GM18507 (cell line): ENCODE results near the gene CYB5RL.
"Not testable (repeated sequence)": the region's sequence is repeated elsewhere in the genome, so short reads cannot be mapped to it uniquely, and the experiment has no call there.

Source experiments
- DNase-seq: peaks from one replicate; pipeline ENCODE4 v3.0.0; 2011; ENCODE audit warnings: low read depth; ENCODE audit not compliant: insufficient read length; ENCODE audit errors: extremely low spot score
- FAIRE-seq: peaks from 2 replicates; lab custom pipeline; 2011; peaks lifted over from hg19 to GRCh38; lab: Jason Lieb, UNC

Gene CYB5RL

GRCh38 chr1:54166357-54166756, 33.5 kb downstream of the CYB5RL start:
- not testable (repeated sequence) for DNase-seq, FAIRE-seq

GRCh38 chr1:54165146-54165545, 34.7 kb downstream of the CYB5RL start:
- DNase-seq = no peak
- no peak for FAIRE-seq

DNA sequence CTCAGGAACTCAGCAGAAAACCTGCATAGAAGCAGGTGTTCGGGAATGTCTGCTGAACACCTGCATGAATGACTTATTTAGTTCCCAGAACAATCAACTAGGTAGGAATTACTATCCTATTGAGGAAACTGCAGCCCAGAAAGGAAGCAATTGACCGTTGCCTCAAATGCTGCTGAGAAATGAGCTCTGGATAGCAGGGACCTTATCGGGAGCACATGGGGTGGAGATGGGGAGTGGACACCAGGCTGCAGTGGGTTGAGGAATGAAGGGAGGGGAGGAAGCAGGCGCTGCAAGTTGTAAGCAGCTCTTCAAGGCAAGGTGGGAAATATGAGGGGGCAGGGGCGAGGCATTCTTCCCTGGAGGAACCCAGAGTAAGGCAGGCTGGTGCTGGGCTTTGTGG, 36.3 kb downstream of the CYB5RL start:
- FAIRE-seq = no peak

GRCh38 chr1:54163051-54163450, 36.8 kb downstream of the CYB5RL start:
- no peak for DNase-seq
- FAIRE-seq = no peak

More for the DNA sequence above, 36.3 kb downstream of the CYB5RL start:
- no peak for DNase-seq

- no peak for DNase-seq
- FAIRE-seq = no peak
Observed at GRCh38 chr1:54161495-54162168, 38.2 kb downstream of the CYB5RL start.

DNA sequence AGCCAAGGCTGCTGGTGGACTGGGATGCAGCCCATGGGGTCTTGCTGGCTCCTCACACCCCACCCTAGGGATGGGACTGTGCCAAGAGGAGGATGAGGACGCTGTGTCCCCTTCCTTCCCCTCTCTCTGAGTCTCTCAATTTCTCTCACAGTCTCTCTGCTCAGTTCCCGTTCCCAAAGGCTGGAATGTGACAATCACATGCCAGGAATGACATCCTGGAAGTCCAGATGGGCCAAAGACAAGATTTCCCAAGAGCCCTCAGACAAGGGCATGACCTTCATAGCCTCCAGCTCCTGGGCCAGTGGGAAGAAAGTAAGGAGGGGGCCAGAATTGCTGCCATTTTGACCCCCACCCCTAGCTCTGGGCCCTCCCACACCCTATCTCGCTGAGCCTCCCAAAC, 39.5 kb downstream of the CYB5RL start:
- FAIRE-seq = no peak

GRCh38 chr1:54159733-54160316, 40.0 kb downstream of the CYB5RL start:
- DNase-seq (no peak), FAIRE-seq (no peak)

More for the DNA sequence above, 39.5 kb downstream of the CYB5RL start:
- DNase-seq = no peak

DNA sequence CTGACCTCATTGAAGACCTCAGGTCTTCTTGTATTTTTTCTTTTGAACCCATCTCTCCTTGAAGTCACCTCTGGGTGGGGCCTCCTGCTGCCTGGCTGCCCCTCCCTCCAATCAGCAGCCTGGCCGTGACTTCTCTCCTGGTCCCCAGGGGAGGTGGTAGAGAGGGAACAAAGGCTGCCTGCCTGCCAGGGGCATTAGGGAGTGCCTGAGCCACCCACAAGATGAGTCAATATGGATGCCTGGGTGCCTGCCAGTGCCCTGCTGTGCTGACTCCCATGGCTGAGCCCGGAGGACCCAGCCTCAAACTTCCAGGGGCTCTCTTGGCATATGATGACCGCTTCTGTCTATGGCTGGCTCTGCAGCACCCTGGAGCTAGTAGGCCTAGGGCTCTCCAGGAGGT, 41.8 kb downstream of the CYB5RL start:
- FAIRE-seq (no peak), DNase-seq (no peak)

GRCh38 chr1:54157401-54157800, 42.4 kb downstream of the CYB5RL start:
- DNase-seq (no peak), FAIRE-seq (no peak)

DNA sequence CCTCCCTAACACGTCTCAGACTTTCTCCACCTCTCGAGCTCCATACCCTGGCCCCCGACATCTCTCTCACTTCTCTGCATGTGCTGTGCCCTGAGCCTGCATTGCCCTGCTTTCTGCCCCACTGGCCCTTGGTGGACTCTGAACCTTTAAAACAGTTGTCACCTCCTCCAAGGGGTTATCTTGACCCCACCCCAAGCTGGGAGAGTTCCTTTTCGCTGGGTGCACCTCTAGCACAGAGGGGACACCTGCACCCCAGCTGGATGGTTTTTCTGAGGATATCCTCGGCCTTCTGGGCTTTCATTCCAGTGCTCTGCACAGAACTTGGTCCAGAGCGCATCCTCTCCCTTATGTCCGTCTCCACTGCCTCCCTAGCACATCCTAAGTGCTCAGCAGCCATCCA, 42.8 kb downstream of the CYB5RL start:
- no peak for FAIRE-seq
- DNase-seq = no peak

DNA sequence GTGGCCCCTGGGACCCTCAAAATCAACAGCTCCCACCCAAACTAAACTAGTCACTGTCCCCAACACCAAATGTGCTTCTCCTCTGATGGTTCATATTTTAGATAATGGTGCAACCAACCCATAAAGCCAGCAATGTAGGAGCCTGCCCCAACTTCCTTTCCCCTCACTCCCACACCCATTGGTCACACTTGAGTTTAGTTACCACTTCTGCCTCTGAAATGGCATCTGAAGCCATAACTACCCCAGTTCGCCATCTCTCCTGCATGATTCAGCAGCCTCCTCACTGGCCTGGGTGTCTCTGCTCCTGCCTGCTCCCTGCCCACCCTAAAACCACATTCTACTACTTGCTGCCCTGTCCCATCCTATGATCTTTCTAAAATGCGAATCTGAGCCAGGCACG, 43.6 kb downstream of the CYB5RL start:
- DNase-seq = no peak
- no peak for FAIRE-seq

DNA sequence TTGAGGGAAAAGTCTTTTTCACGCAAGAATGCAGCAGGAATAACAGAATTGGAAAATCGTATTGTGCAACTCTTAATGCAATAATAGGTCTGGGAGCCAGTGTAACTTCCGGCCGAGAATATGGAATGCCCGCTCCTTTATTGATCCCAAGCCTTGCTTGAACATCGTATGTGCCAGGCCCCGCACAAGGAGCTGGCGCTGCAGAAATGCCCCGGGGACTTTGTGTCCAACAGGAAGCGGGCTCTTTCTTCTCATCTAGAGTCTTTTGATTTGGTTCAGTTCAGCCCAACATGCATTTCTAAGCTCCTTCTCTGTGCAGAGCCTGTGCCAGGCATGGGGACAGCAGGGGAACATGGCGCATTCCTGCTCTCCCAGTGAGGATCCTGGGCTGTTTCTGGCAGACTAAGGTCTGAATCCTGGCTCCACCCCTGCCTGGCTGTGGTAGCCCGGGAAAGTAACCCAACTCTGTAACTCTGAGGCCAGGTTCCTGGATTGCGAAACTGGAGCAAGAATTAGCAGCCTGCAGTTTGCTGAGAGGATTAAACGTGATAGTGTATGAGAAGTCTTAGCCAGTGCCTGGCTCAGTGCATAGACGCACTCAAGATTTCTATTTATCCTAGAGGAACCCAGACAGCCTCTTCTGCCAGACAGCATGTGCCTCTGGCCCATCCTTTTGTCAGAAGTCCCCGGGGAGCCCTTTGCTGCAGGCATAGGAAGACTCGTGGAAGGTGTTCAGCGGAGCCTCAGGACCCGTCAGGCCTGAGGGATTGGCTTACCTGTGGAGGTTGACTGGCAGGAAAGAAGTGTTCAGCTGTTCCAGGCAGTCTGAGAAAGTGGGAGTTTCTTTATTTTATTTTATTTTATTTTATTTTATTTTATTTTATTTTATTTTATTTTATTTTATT, 46.0 kb downstream of the CYB5RL start:
- FAIRE-seq (no peak), DNase-seq (no peak)

- FAIRE-seq = no peak
- no peak for DNase-seq
Observed at GRCh38 chr1:54152696-54153095, 47.1 kb downstream of the CYB5RL start, which contains the start of gene CDCP2. Gene CDCP2, minus strand, starts transcription at chr1:54153000. Its CDS starts 78 bp downstream, at chr1:54152922.

GRCh38 chr1:54151013-54151412, 48.8 kb downstream of the CYB5RL start:
- DNase-seq (no peak), FAIRE-seq (no peak)
